ENCODE data around the gene MACF1.

DNA sequence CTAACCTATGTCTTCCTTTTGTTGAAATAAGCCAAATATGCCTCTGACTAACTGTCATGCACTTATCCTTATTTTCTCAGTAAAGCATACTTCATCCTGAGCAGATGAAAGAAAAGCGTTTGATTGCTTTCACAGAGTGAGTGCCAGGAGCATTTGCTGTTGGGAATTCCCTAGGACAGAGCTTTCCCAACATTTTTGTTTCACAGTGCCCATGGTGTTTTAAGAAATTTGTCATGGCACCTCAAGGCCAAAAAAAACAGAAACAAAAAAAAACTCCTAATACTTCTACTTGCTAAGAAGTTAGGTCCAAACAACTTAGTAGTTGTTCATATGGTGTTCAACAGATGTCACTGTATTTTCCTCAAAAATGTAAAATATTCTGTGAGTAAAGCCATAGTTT is 166.1 kb downstream of the MACF1 start:
- TF ChIP-seq POLR2AphosphoS5 (IDR thresholded peaks at IDR 0.05; ENCODE audit: low read depth, low read length) (no peak), POLR2A (IDR thresholded peaks at IDR 0.05; ENCODE audit: low read depth, low read length) (no peak)

Data from GM12891 (cell line).